GM19397 (cell line): ENCODE data around the gene RYR2.

Source experiments
- ATAC-seq: cut with Tn5 transposase; IDR thresholded peaks from one replicate; pipeline ENCODE4 v1.9.1; 2021; ENCODE audit warnings: mild to moderate bottlenecking, moderate library complexity; ENCODE audit not compliant: unreplicated experiment

The RYR2 gene

GRCh38 chr1:237613984-237614383 is 572.0 kb downstream of the RYR2 start:
- no peak for ATAC-seq

- ATAC-seq: no peak
Measured at GRCh38 chr1:237619553-237619952, 577.6 kb downstream of the RYR2 start.

DNA sequence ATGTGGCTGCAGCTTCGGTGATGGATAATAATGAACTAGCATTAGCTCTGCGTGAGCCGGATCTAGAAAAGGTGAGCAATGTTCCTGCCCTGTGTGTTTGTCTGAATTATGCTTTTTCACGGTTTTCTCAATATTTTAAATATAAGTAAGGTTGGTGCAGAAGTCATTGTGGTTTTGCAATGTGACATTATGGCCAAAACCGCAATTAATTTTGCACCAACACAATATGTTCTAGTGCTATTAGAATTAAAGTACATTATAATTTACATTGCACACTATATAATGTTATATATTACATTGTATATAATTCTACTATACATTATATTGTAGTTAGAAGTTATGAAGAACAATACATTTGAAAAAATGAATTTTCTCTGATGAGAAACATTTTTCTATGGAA is 592.9 kb downstream of the RYR2 start:
- ATAC-seq: no peak

GRCh38 chr1:237638555-237638954 is 596.6 kb downstream of the RYR2 start:
- ATAC-seq: no peak

DNA sequence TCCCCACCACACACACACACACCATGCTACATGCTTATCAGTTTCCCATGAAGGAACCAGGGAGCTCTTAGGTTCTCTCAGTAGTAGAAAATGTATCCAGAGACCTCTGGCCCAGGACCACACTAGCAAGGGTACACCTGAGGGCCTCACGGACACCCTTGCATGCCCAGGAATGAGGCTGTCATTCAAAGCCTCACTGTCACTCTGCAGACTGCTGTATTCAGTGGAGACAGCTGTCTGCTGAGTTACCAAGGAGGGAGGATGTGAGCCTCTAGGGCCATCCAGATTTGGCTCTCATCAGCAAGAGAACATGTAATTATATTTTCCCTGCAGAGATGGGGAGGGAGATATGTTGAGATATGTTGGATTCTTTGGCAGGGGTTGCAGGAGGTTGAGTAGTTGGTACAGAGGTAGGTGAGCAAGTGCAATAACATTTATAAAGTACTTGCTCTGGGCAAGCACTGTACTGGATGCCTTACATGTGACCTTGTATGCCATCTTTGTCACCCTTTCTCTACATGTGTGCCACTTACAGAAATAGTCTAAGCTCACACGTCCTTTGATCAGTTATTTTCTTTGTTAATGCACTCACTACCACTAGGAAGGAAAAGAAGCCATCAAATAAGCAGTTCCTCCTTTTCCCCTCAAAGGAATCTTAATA is 598.2 kb downstream of the RYR2 start:
- ATAC-seq: no peak

DNA sequence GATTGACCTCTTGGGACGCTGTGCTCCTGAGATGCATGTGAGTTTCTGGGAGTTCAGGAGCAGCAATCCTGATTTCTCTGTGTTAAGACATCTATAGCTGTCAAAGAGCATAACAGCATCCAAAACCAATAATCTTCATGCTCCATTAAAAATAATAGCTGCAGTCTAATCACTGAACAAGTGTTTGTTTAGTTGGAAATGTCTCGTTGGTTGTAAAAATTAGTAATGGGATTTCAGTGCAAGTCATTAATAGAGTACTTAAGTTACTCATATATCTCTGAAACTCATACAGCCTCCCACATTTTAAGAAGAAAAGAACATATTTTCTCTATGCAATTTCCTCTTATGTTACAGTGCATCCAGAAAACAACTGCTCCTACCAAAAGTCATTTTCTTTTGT is 599.0 kb downstream of the RYR2 start:
- ATAC-seq: no peak

GRCh38 chr1:237650809-237651208 is 608.8 kb downstream of the RYR2 start:
- no peak for ATAC-seq

GRCh38 chr1:237655778-237656177 is 613.8 kb downstream of the RYR2 start:
- no peak for ATAC-seq

GRCh38 chr1:237664348-237664747 is 622.4 kb downstream of the RYR2 start:
- ATAC-seq: peak; percentile 57

DNA sequence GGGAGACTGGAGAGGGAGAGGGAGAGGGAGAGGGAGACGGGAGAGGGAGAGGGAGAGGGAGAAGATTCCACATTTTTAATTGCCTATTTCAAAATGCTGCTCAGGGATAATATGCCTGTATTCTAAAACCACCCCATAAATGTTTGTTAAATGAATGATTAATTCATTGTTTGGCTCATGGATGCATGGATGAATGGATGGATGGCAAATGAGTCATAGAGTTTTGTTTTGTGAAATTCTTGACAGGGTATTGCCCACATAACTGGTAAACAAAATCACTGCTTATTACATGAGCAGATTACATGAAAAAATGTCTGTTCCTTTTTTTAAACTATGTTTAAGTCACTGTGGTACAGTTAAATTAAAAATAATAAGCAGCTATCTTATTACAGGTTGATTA is 628.3 kb downstream of the RYR2 start:
- ATAC-seq: no peak

- no peak for ATAC-seq
Measured at GRCh38 chr1:237671262-237671661, 629.3 kb downstream of the RYR2 start.

- no peak for ATAC-seq
Measured at GRCh38 chr1:237671935-237672334, 630.0 kb downstream of the RYR2 start.

- no peak for ATAC-seq
Measured at GRCh38 chr1:237672748-237673147, 630.8 kb downstream of the RYR2 start.

GRCh38 chr1:237673631-237674030 is 631.6 kb downstream of the RYR2 start:
- ATAC-seq: no peak

DNA sequence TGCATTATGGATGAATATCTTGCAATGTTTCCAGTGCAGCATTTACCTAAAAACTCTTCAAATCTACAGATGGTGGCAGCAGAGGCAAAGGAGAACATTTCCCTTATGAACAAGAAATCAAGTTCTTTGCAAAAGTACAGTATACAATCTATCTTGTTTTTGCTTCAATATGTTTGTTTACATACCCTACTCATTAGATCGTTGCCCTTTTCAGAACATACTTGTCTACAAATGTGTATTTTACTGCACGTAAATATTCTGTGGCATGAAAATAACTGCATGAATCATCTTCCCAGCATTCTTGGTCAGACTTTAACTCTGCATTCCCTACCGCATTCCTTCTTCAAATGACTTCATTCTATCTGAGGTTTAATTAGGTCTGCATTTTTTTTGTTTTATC is 636.0 kb downstream of the RYR2 start:
- no peak for ATAC-seq

DNA sequence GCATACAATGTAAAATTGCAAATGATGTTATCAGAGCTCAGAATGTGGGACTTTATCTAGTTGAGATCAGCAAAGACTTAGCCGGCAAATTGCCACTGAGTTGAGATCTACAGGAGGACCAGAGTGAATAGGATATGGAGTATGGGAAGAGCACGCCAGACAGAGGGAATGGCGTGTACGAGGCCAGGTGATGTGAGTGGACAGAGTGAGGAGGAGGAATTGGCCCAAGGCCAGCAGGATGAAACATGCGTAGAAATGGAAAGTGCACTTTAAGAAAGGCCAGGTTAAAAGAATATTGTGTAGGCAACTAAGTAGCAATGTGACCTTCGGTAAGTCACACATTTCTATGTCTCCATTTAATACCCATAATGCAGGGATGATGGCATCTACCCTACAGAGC is 637.7 kb downstream of the RYR2 start:
- no peak for ATAC-seq

DNA sequence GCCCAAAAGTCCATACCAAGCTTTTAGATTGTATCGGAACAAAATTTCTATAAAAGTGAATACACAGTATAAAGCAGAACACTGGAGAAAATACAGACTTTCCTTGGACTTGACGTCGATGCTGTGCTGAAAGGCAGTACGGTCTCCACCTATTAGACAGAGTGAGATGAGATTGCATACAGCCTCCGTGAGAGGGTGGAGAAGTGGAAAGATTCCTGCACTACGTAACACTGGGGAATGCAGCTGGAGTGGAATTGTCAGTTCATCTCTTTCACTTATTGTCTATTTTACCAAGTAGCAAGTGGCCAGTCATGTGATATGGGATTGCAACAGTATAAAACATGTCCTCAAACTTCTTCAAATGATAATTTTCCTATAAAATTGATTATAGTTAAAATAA is 639.2 kb downstream of the RYR2 start:
- no peak for ATAC-seq

DNA sequence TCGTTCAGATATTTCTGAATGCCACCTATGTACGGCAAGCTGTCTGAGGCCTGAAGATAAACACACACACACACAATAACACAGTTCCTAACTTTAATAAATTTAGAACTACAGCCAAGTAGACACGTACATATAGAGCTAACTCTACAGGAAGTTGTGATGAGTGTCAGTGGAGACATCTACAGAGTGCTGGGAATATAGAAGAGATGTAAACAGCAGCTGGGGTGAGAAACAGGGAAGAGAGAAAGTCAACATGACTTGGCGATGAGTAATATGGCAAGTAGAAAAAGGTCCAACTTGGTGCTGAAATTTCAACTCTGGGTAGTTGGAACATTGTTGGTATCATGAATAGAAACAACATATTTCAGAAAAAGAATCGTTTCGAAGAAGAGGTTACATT is 642.3 kb downstream of the RYR2 start:
- no peak for ATAC-seq

GRCh38 chr1:237685551-237685950 is 643.6 kb downstream of the RYR2 start:
- ATAC-seq: no peak

GRCh38 chr1:237687804-237688203 is 645.8 kb downstream of the RYR2 start:
- ATAC-seq: no peak

GRCh38 chr1:237690656-237691055 is 648.7 kb downstream of the RYR2 start:
- ATAC-seq: no peak

GRCh38 chr1:237692255-237692654 is 650.3 kb downstream of the RYR2 start:
- ATAC-seq: no peak

DNA sequence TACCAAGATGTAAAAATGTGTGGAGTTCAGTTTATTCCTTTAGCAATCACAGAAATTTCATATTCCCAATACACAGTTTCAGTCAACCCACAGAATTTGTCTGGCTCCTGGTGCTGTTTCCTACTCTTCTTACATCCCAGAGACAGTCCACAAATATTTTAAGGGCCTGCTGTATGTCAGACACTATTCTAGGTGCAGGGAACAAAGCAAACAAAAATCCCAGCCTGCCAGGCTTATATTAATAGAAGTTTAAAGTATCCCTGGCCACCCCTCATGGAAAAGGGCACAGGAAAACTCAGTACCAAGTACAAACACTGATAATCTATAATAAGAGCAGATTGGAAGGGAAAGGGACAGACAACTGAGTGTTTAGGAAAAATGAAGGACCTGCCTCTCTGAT is 653.9 kb downstream of the RYR2 start:
- ATAC-seq: no peak
